ENCODE results near the gene RNASE9. TPM values are rescaled to one million over a fixed set of nuclear protein-coding genes. Genes with fewer than 3 reads are reported as not detected.
"Not testable (repeated sequence)": the region's sequence is repeated elsewhere in the genome, so short reads cannot be mapped to it uniquely, and the experiment has no call there.

Gene RNASE9
- total RNA-seq, 2 experiments from 2014 or later, result not detected

- CTCF ChIA-PET, result no interaction called here
- ATAC-seq (ENCODE audit: poor library complexity), result no peak
- H3K27ac Mint-ChIP-seq, result no peak overlapping the region
These were observed 52.5 kb downstream of the RNASE9 start for GRCh38 chr14:20508367-20508766.

GRCh38 chr14:20507537-20507936 lies 53.3 kb downstream of the RNASE9 start:
- ATAC-seq (ENCODE audit: poor library complexity); DNase-seq; H3K4me3 Mint-ChIP-seq; H3K4me1 ChIP-seq (ENCODE audit: insufficient read depth, low read length); H3K36me3 ChIP-seq (ENCODE audit: insufficient read depth, low read length); H3K27me3 ChIP-seq (ENCODE audit: control insufficient read depth in 1 of 2, insufficient read depth in 2 of 2, low read length in 2 of 2); POLR2A ChIA-PET; H3K27ac ChIP-seq (ENCODE audit: low read depth in 1 of 2, low read length in 2 of 2); CTCF ChIA-PET; H3K4me1 Mint-ChIP-seq (ENCODE audit: low read depth); H3K27me3 Mint-ChIP-seq; H3K4me3 ChIP-seq (ENCODE audit: low read length); intact Hi-C loops (cut with DNase I, micrococcal nuclease); H3K36me3 Mint-ChIP-seq (ENCODE audit: low read depth); H3K27ac Mint-ChIP-seq; H3K9me3 ChIP-seq (ENCODE audit: control insufficient read depth in 1 of 2, insufficient read depth in 1 of 2, low read length in 2 of 2); H3K9me3 Mint-ChIP-seq: not testable (repeated sequence)

More at GRCh38 chr14:20508367-20508766, 52.5 kb downstream of the RNASE9 start:
- POLR2A ChIA-PET, result no interaction called here
- Histone ChIP-seq H3K36me3 (ENCODE audit: insufficient read depth, low read length) (no peaks in the 10 kb centered on the region), H3K4me3 (ENCODE audit: low read length) (no peak overlapping the region), H3K4me1 (ENCODE audit: insufficient read depth, low read length) (no peaks in the 10 kb centered on the region), H3K27ac (ENCODE audit: low read depth in 1 of 2, low read length in 2 of 2) (no peak overlapping the region), H3K9me3 (ENCODE audit: control insufficient read depth in 1 of 2, insufficient read depth in 1 of 2, low read length in 2 of 2) (no peaks in the 10 kb centered on the region), H3K27me3 (ENCODE audit: control insufficient read depth in 1 of 2, insufficient read depth in 2 of 2, low read length in 2 of 2) (no peaks in the 10 kb centered on the region)
- Mint-ChIP-seq H3K4me3 (no peak overlapping the region), H3K27me3 (no peaks in the 10 kb centered on the region), H3K4me1 (ENCODE audit: low read depth) (peaks cover 6% of the 10 kb centered on the region), H3K9me3 (no peaks in the 10 kb centered on the region), H3K36me3 (ENCODE audit: low read depth) (no peaks in the 10 kb centered on the region)
- DNase-seq, result no peak
- intact Hi-C loops (cut with DNase I, micrococcal nuclease), result no loop called here
- TF ChIP-seq CTCF (IDR thresholded peaks at IDR 0.05), result no peak

- POLR2A ChIA-PET; H3K9me3 Mint-ChIP-seq; H3K27ac ChIP-seq (ENCODE audit: low read depth in 1 of 2, low read length in 2 of 2); intact Hi-C loops (cut with DNase I, micrococcal nuclease); H3K4me3 ChIP-seq (ENCODE audit: low read length); DNase-seq; CTCF ChIA-PET; H3K27me3 Mint-ChIP-seq; H3K4me1 Mint-ChIP-seq (ENCODE audit: low read depth); H3K27me3 ChIP-seq (ENCODE audit: control insufficient read depth in 1 of 2, insufficient read depth in 2 of 2, low read length in 2 of 2); H3K36me3 Mint-ChIP-seq (ENCODE audit: low read depth); H3K27ac Mint-ChIP-seq; H3K4me3 Mint-ChIP-seq; H3K36me3 ChIP-seq (ENCODE audit: insufficient read depth, low read length); H3K4me1 ChIP-seq (ENCODE audit: insufficient read depth, low read length); ATAC-seq (ENCODE audit: poor library complexity); H3K9me3 ChIP-seq (ENCODE audit: control insufficient read depth in 1 of 2, insufficient read depth in 1 of 2, low read length in 2 of 2): not testable (repeated sequence)
These were observed 54.1 kb downstream of the RNASE9 start for GRCh38 chr14:20506752-20507151.

GRCh38 chr14:20506276-20506675 lies 54.6 kb downstream of the RNASE9 start:
- H3K9me3 ChIP-seq (ENCODE audit: control insufficient read depth in 1 of 2, insufficient read depth in 1 of 2, low read length in 2 of 2); H3K4me1 Mint-ChIP-seq (ENCODE audit: low read depth); H3K36me3 ChIP-seq (ENCODE audit: insufficient read depth, low read length); intact Hi-C loops (cut with DNase I, micrococcal nuclease); H3K27ac ChIP-seq (ENCODE audit: low read depth in 1 of 2, low read length in 2 of 2); ATAC-seq (ENCODE audit: poor library complexity); H3K9me3 Mint-ChIP-seq; H3K27me3 ChIP-seq (ENCODE audit: control insufficient read depth in 1 of 2, insufficient read depth in 2 of 2, low read length in 2 of 2); H3K4me3 Mint-ChIP-seq; H3K36me3 Mint-ChIP-seq (ENCODE audit: low read depth); H3K27ac Mint-ChIP-seq; H3K4me3 ChIP-seq (ENCODE audit: low read length); CTCF ChIA-PET; H3K4me1 ChIP-seq (ENCODE audit: insufficient read depth, low read length); H3K27me3 Mint-ChIP-seq; POLR2A ChIA-PET; DNase-seq: not testable (repeated sequence)

Other genes with a start within 250 kb of the RNASE9 start
- 10 to 100 TPM; 26.2 to 27.4 TPM for gene CCNB1IP1, start 227.8 kb downstream of the RNASE9 start, total RNA-seq
- 10 to 100 TPM; 16.3 to 20.4 TPM for gene PARP2, start 217.4 kb downstream of the RNASE9 start, total RNA-seq
- gene TEP1, start 147.5 kb downstream of the RNASE9 start, total RNA-seq, result 10 to 100 TPM; 14.3 to 17.4 TPM
- gene KLHL33, start 124.9 kb downstream of the RNASE9 start, total RNA-seq, result under 1 TPM; 0.19 to 0.31 TPM
- gene OSGEP, start 106.2 kb downstream of the RNASE9 start, total RNA-seq, result 10 to 100 TPM; 49.2 to 52.9 TPM
- 100 to 1,000 TPM; 125 to 127 TPM for gene APEX1, start 105.8 kb downstream of the RNASE9 start, total RNA-seq
- 100 to 1,000 TPM in 1 of 2 experiments, 10 to 100 TPM in 1; 83.9 to 107 TPM for gene PIP4P1, start 99.6 kb downstream of the RNASE9 start, total RNA-seq
- gene PNP, start 91.6 kb downstream of the RNASE9 start, total RNA-seq, result 10 to 100 TPM; 73.6 to 77.2 TPM
- gene RNASE10, start 55.5 kb downstream of the RNASE9 start, total RNA-seq, result not detected
- gene RNASE11, start 27.0 kb upstream of the RNASE9 start, total RNA-seq, result not detected
- not detected for gene RNASE12, start 30.3 kb upstream of the RNASE9 start, total RNA-seq
- not detected for gene OR6S1, start 80.6 kb upstream of the RNASE9 start, total RNA-seq
- gene RNASE4, start 123.5 kb upstream of the RNASE9 start, total RNA-seq, result under 1 TPM; 0.11 to 0.38 TPM
- under 1 TPM; 0.27 to 0.92 TPM for gene ANG, start 127.7 kb upstream of the RNASE9 start, total RNA-seq
- gene EDDM3A, start 184.8 kb upstream of the RNASE9 start, total RNA-seq, result not detected
- gene EDDM3B, start 207.4 kb upstream of the RNASE9 start, total RNA-seq, result not detected
- gene RNASE6, start 220.2 kb upstream of the RNASE9 start, total RNA-seq, result 1 to 10 TPM in 1 of 2 experiments, under 1 TPM in 1; 0.66 to 1.5 TPM
- gene RNASE1, start 241.8 kb upstream of the RNASE9 start, total RNA-seq, result not detected